ENCODE results near the gene RABEP2.
"Not testable (repeated sequence)": the region's sequence is repeated elsewhere in the genome, so short reads cannot be mapped to it uniquely, and the experiment has no call there.

Gene RABEP2

DNA sequence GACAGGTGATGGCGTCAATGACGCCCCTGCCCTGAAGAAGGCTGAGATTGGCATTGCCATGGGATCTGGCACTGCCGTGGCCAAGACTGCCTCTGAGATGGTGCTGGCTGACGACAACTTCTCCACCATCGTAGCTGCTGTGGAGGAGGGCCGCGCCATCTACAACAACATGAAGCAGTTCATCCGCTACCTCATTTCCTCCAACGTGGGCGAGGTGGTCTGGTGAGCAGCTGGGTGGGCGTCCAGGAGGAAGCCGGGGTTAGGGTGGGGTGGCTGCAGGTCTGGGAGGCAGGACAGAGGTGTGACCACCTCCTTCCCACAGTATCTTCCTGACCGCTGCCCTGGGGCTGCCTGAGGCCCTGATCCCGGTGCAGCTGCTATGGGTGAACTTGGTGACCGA lies 23.2 kb downstream of the RABEP2 start:
- DNase-seq, result no peak

DNA sequence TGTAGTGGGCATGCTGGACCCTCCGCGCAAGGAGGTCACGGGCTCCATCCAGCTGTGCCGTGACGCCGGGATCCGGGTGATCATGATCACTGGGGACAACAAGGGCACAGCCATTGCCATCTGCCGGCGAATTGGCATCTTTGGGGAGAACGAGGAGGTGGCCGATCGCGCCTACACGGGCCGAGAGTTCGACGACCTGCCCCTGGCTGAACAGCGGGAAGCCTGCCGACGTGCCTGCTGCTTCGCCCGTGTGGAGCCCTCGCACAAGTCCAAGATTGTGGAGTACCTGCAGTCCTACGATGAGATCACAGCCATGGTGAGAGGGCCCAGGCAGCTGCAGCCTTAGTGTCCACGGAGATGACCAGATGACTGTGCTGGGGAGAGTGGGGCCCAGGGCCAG lies 24.4 kb downstream of the RABEP2 start:
- no peak for DNase-seq

DNA sequence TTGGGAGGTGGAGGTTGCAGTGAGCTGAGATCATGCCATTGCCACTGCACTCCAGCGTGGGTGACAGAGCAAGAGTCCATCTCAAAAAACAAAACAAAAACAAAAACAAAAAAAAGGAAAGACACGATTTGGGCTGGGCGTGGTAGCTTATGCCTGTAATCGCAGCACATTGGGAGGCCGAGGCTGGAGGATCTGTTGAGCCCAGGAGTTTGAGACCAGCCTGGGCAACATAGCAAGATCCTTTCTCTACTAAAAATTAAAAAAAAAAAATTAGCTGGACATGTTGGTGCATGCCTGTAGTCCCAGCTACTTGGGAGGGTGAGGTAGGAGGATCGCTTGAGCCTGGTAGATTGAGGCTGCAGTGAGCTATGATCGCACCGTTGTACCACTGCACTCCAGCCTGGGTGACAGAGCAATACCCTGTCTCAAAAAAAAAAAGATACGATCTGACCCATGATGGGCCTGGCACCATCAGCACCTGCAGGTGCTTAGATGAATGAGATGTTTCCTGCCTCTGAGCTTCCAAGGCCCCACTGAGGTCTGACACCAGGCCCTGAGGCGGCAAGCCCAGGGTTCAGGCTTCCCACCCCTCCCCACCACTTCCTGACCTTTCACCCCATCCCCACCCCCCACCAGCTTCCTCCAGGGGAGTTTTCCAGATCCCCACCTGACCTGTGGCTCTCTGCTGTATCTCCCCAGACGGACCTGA lies 25.0 kb downstream of the RABEP2 start:
- no peak for DNase-seq

DNA sequence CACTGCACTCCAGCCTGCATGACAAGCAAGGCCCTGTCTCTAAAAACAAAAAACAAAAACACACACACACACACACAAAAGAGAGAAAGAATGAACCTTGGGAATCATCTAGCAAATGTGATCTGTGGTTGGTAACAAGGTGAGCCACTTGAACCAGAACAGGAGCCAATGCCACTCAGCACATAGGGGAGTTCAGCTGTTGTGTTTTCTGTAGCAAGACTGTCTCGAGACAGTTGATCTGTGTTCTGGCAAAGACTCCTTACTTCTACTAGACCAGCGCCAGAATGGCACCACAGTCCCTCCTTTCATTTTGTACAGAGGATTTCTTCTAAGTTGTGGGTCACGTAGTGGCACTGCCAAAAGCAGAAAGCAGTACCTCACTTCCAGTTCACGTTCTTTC lies 26.1 kb downstream of the RABEP2 start:
- no peak for DNase-seq

DNA sequence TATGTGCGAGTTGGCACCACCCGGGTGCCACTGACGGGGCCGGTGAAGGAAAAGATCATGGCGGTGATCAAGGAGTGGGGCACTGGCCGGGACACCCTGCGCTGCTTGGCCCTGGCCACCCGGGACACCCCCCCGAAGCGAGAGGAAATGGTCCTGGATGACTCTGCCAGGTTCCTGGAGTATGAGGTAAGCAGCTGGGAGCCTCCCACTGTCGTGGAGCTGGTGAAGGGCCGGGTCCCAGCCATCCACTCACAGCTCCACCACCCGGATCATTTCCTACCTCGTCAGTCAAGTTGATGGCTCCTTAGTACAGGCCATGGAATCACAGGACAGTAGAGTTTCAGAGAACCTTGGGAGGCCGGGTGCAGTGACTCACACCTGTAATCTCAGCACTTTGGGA lies 26.8 kb downstream of the RABEP2 start:
- DNase-seq, result no peak

DNA sequence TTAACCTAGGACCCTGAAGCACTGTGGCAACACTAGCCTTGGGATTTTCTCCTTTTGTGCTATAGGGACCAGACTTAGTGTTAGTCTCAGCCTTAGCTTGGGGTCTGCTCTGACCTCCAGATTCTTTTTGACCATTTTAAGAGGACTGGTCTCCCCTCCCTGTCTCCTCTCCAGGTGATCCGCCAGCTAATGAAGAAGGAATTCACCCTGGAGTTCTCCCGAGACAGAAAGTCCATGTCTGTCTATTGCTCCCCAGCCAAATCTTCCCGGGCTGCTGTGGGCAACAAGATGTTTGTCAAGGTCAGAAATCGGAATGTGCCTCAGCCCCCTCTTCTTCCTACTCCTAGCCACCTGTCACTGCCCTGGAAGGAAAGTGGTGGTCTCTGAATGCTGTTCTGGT lies 27.2 kb downstream of the RABEP2 start:
- DNase-seq, result no peak

DNA sequence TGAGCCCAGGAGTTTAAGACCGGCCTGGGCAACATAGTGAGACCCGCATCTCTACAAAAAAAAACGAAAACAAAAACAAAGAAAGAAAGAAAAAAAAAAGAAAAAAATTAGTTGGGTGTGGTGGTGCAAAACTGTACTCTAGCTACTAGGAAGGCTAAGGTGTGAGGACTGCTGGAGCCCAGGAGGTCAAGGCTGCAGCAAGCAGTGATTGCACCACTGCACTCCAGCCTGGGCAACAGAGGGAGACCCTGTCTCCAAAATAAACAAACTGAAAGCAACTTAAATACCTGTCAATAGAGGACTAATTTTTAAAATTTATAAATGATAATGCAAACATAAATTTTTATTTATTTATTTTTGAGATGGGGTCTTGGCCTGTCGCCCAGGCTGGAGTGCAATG lies 29.4 kb downstream of the RABEP2 start:
- DNase-seq, result no peak

DNA sequence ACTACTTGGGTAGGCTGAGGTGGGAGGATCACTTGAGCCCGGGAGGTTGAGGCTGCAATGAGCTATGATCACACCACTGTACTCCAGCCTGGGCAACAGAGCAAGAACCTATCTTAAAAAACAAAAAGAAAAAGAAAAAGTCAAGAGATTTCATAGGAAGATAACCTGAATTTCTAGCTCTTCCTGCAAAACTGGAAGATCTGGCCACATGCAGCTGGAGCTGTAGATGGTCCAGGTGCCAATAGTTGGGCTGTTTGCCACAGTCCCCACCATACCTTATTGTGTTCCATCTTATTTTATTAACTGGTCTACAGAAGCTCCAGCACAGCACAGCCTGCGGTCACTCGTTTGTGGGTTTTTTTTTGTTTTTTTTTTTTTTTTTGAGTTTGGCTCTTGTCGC lies 31.7 kb downstream of the RABEP2 start:
- no peak for DNase-seq

DNA sequence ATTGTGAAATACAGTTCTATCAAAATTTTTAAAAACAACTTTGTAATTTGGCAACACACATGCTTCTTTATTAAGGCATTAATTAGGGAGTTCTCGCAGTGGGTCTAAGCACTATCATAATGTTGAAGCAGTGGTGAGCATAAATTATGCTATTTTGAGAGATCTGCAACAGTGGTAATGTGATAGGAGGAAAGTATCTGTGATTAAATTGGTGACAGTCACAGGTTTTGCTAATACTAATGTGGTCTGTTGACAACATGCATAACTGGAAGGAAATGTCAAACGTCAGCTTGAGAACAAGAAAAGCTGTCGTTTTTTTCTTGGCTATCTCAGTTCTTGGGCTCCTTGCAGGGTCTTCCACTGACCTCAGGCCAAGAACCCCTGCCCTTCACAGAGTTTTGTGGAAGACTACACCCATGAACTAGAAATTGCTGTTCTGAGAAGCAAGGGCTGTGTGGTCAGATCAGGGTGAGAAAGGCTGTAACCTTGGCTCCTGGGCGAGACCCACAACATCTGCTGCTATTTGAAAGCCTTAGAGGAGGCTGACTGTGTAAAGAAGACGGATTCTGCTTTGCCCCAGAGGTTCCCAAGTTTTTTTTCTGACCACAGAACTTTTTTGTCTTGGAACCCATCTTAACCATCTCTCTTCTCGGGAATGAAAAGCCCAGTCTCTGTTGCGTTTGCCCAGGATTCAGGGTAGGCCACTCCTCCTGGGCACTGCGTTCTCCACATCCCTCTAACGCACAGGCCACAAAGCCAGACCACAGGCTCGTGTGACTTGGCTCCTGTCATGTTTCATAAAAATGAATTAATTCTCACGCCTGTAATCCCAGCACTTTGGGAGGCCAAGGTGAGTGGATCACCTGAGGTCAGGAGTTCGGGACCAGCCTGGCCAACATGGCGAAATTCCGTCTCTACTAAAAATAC lies 32.8 kb downstream of the RABEP2 start:
- no peak for DNase-seq

DNA sequence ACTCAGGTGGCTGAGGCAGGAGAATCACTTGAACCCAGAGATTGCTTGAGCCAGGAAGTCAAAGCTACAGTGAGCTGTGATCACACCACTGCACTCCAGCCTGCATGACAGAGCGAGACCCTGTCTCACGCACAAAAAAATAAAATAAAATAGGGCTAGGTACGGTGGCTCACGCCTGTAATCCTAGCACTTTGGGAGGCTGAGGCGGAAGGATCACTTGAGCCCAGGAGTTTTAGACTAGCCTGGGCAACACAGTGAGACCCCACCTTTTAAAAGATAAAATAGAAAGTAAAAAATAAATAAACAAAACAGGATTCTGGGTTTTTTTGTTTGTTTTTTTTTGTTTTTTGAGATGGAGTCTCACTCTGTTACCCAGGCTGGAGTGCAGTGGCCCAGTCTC lies 34.7 kb downstream of the RABEP2 start:
- not testable (repeated sequence) for DNase-seq

DNA sequence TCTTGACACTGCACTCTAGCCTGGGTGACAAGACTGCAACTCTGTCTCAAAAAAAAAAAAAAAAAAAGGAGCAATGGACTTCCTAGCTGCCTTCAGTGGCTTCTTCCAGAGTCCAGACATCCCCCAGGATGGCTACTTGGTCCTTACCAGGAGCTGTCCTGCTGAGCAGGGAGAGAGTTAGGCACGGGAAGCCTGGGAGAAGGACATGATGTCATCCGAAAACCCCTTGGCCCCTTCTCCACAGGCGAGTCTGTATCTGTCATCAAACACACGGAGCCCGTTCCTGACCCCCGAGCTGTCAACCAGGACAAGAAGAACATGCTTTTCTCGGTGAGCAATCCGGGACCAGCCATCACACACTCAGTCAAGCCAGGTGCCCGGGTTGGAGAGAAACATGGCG lies 38.1 kb downstream of the RABEP2 start:
- no peak for DNase-seq

DNA sequence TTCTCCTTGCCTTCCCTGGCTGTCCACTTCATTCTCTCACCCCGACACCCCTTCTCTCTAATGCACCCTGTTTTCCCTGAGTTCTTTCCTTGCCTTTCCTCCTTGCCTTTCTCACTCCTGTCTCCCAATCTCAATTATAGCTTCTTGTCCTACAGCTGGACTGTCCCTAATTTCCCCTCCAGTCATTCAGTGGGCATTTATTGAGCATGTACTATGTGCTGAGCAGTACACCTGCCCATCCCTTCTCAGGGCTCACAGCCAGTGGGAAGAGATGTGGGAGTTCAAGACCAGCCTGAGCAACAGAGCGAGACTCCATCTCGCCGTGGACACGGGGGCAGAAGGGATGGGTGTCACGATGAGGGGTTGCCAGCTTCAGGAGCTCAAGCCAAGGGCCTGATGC lies 41.0 kb downstream of the RABEP2 start:
- no peak for DNase-seq

DNA sequence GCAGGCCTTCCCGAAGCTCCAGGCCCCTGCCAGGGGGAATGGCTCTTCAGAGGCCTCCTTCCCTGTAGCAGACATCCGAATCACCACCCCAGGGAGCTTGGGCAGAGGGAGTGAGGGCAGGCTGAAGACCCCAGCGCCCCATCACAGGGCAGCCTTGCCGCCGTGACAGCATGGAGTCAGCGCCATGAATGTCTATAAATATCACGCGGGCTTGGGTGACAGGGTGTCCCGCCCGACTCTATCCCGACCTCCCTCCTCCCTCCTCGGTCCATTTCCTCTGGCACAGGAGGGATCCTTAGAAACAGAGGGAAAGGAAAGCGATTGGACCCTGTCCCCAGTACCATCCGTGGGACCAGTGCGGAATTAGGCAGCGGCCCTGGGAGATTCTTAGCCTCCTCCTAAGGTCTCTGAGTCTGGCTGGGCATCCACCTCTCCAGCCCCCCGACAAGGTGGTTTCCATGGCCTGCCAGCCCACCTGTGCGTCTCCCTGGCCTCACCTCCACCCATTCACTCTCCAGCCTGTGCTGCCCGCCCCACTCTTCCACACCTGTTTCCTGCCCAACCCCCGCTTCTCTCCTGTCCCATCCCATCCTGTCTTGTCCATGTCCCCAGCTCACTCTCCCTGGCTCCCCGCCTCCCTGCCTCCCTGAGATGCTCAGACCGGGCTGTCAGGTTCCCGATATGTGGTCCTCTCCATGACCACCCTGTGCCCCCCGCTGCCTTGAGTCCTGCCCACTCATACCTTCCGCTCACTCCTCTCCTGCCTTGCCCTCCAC lies 41.6 kb downstream of the RABEP2 start:
- no peak for DNase-seq

DNA sequence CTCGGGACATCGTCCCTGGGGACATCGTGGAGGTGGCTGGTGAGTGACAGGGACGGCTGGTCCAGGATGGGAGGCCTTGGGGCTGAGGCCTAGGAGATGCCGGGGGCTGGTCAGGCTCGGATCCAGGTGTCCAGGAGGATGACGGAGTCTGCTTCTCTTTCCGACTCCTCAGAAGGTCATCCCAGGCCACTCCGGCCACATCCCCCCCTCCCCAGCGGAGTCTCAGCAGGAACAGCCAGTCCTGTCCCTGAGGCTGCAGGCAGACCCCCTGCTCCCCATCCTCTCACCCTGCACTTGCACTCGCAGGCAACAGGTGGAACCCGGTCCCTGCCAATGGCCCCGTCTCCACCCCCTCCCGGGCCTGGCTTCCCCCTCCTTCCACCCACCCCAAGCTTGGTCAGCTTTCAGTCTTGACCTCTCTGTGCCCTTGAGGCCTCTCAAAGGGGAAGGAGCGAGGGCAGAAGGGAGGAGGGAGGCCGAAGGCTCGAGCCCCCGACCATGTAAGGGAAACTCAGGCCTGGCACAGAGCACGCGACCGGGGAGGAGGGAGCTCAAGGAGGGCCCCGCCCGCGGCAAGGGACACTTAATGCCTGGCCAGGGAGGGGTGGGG lies 42.4 kb downstream of the RABEP2 start:
- DNase-seq, result no peak

DNA sequence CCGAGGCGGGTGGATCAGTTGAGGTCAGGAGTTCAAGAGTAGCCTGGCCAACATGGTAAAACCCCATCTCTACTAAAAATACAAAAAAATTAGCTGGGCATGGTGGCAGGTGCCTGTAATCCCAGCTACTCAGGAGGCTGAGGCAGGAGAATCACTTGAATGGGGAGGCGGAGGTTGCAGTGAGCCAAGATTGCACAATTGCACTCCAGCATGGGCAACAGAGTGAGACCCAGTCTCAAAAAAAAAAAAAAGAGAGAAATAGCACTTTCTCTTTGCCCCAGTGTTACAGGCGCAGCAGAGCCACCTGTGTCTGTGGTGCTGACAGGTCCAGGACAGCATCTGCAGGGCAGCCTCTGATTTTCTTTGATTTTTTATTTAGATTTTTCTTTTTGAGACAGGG lies 43.5 kb downstream of the RABEP2 start:
- DNase-seq, result not testable (repeated sequence)

DNA sequence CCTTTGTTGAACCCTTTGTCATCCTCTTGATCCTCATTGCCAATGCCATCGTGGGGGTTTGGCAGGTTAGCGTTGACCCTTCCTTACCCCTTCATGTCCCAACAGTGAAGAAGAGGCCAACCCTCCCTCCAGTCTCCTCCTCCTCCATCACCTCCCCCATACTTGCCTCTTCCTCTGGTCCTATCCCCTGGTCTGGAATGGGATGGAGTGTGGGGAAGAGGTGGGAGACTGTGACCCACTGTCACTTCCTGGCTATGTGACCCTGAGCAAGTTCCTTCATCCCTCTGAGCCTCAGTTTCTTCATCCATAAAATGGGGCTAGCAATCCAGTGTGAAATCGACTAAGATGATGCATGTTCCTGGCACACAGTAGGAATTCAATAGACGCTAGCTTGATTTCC lies 44.1 kb downstream of the RABEP2 start:
- no peak for DNase-seq

DNA sequence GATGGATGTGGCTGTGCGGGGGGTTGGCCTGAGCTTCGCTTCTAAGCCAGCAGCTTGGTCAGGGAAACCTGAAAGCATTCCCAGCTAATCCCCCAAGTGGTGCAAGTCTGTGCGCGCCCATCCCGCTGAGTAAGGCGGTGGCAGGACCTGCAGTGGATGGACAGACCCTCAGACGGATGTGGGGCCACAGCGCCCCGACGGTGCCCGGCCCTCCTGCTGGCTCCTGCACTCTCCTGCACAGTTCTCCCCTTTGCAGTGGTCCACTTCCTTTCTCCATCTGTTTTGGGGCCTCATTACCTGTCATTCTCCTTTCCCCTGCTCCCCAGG lies 44.5 kb downstream of the RABEP2 start:
- DNase-seq, result no peak

DNA sequence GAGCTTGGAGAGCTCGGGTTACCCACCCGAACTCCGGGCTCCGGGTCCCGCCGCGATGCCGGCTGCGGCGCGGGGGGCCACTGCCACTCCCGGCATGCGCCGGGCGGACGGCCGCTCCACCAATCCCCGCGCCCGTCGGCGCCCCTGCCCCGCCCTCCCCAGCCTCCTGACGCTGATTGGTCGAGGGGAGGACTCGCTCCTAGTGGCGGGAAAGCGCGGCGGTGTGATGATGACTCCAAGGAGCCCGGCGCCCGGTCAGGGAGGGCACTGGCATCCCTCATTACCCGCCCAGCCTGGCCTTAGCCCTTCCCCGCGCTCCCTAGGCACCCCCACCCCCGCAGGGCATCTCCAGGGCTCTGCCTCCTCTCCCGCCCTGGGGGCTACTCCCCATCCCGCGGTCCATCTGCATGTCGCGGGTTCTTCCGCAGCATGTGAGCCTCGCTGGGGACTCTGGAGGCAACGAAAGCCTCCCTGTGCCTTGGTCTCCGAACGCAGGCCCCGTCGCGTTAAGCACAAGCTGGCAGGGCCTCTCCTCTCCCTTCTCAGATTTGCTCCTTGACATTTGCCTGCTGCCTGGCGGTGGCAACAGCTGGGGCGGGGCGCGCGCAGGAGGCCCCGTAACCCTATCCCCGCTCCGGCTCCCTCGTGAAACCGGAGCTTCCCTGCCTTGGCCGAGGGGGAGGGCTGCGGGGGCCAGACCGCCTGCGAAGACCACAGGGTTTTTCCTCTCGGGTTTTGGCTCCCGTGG lies 45.0 kb downstream of the RABEP2 start:
- DNase-seq, result peak; percentile 80

DNA sequence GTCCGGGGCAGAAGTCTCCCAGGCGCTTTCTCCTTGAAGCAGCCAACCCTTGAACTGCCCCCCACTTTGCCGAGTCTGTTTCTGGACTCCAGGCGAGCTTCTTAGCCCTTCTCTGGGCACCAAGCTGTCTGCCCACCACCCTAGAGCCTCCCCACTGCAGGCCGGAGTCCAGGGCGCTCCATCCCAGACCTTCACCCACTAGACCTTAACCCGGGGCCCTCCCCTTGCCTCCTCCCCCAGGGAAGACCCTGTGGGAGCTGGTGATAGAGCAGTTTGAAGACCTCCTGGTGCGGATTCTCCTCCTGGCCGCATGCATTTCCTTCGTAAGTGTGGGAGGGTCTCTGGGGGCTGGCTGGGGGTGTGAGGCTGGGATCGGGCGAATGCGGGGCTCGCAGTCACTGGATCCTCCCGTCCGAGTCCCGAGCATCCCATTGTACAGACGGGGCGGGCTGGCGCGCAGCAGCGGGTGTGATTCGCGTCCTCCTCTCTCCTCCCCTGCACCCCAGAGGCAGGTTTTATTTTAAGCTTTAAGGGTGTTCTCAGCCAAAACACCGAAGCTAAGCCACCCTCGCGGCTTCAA lies 45.7 kb downstream of the RABEP2 start:
- DNase-seq, result no peak

DNA sequence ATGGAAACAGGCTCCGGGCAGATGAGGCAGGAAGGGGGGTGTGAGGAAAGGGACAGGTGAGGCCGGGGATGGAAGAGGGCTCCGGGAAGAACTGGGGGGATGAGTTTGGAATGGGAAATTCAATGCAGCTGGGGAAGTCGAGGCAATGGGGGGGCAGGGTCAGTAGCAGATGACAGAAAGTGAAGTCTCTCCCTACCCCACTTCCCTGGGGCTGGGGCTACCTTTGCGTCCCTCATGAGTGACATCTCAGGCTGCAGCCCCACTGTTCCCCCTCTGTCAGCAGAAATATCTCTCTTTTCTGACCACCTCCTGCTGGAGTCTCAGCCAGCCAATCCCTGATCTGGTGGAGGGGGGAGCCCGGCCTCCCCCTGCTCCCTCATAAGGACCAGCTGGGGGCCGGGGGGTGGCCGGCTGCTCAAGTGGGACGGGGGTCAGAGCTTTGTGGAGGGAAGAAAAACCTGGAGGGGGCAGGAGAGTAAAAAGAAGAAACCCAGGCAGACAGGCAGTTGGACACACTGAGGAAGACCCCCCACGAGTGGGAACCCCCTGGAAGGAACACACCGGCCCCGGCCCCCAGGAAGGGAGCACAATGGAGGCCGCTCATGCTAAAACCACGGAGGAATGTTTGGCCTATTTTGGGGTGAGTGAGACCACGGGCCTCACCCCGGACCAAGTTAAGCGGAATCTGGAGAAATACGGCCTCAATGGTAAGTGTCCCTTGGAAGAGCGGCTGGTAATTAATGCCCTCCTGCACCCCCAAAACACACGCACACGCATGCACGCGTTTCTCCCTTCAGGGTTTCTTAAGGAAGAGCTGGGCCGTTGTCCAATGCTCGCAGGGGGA lies 46.7 kb downstream of the RABEP2 start, which contains the start of gene ATP2A1:
TSS of gene ATP2A1 (plus strand) at position 406 of the 844 bp plus-strand sequence. CDS start at position 590, 184 bp downstream.
- DNase-seq, result no peak

DNA sequence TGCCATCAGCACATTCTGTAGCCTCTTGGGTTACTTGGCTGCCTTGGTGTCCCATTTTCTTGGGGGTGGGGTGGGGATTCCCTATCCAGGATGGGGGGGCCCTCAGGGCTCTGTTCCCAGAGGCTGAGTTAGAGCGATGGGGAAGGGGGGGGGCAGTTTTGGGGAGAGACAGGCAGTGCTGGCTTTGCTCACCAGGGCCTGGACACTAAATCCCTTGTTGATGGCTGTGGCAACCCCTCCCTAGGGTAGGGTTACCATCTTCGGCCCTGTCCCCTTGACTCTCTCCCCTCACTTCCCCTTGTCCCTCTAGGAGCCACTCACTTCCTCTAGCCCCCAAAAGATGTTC lies 47.4 kb downstream of the RABEP2 start:
- no peak for DNase-seq

Data from GDM1 (cell line).